Effector CD8-positive, alpha-beta T cell (primary cell): ENCODE data around the gene PRKAG2.
"Not testable (repeated sequence)": the region's sequence is repeated elsewhere in the genome, so short reads cannot be mapped to it uniquely, and the experiment has no call there.

Source experiments
- DNase-seq: peaks from one replicate; lab custom pipeline; 2025; lab: John Stamatoyannopoulos, UW
- total RNA-seq, 4 experiments: gene quantifications; one replicate each; lab custom pipeline; 2026; lab: John Stamatoyannopoulos, UW

The PRKAG2 gene
- 33.8 to 53.0 (median 38.9) reads per million in 4 experiments for total RNA-seq

DNA sequence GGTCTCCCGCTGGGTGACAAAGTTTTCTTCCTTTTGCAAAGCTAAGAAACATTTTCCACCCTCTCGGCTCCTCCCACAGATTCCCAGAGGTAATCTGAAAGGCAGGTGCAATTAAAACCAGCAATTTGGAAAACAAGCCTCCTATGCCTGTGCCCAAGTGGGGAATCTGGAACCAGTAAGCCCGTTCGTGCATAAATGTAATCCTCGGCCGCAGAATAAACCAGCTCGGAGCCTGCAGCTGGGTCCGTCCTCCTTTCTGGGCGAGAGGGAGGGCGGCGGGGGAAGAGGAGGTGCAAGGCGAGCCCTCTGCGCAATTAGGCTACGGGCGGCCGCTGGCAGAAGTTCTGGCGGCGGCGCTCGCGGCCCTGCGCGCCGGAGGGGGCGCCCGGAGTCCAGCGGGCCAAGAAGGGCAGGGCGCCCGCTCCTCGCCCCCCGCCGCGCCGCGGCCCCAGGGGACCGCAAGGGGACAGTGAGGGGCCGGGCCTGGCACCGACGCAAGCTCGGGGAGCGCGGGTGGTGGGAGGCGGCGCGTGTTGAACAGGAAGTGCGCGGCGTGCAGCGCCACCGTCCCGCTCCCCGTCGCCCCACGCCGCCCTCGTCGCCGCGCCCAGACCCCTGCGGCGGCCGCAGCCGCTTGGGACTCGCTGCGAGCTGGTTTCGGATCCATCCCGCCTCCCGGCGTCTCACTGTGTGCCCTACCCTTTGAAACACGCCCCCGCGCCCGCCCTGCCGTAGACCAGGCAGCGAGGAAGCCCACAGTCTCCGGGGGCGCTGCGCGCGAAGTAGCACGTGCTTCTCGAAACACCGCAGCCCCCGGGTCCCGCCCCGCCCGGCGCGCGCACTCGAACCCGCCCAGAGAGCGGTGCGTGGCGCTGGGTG is at the start of gene PRKAG2:
Gene PRKAG2 (minus strand): TSS at position 217 of the 879 bp plus-strand sequence. CDS start 495 bp downstream, outside the sequence.
- DNase-seq = peak; percentile 60

DNA sequence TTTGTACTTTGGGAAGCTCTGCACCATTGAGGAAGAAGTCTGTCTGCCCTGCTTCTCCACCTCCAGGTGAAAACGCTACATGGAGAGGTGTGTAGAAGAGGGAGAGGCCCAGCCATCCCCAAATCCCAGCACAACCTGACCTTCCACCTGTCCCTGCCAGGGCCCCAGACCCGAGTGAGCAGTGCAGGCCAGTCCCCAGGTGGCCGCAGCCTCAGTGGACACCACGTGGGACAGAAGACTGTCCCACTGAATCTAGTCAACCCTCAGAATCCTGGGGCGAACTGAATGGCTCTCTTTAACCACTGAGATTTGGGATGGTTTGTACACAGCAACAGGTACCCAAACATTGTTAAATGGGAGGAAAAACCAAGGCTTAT is 49.4 kb upstream of the PRKAG2 start:
- DNase-seq = no peak

- no peak for DNase-seq
These were observed 48.8 kb upstream of the PRKAG2 start for GRCh38 chr7:151925446-151926335.

DNA sequence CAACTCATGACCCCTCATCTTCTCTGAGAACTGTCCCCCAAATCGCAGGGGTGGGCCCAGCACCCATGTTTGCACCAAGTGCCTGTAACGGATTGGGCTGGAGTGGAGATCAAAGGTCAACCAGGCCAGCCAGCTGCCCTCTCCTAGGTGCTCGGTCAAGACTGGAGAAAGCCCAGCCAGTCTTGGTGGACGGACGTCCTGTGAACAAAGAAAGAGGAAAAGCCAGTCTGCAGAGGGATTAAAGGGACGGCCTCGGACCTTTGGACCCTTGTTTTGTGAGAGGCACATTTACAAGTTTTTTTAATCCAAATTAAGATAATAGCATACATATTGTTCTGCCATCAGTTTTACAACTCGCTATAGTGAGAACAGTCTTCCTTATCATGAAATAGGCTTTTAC is 47.6 kb upstream of the PRKAG2 start:
- DNase-seq = no peak

- no peak for DNase-seq
These were observed 47.1 kb upstream of the PRKAG2 start for GRCh38 chr7:151924001-151924400.

DNA sequence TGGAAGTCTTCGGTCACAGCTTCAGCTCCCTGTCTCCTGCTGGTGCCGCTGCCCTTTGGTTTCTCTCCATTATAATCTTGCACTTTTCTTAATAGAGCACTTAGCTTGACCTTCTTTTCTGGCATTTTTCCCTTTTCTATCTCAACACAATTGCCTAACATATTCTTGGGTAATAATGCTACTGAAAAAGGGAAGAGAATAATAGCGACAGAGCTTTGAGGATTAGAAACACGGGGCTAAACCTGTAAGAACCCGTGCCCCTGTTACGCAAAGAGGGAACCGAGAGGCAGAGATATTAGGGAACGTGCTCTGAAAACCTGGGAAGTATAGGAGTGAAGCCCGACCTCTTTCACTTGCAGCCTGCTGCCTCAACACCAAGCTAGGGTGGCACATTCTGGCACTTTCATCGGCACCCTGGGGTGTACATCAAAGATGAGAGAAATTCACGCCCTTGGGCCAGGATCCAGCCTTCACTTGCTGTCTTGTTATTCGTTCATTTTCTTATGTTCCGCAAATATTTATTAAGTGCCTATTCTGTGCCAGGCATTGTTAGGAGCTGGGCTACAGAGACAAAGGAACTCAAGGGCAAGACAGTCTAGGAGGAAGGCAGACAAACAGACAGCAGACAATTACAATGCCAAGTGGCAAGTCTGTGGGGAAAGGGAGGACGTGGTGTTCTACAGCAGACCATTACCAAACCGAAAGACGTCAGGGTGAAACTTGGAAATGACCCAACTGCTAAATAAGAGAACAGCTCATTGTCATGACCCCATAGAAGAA is 46.4 kb upstream of the PRKAG2 start:
- no peak for DNase-seq

- no peak for DNase-seq
These were observed 44.5 kb upstream of the PRKAG2 start for GRCh38 chr7:151921451-151921850.

GRCh38 chr7:151920488-151920887 is 43.6 kb upstream of the PRKAG2 start:
- no peak for DNase-seq

- no peak for DNase-seq
These were observed 42.7 kb upstream of the PRKAG2 start for GRCh38 chr7:151919595-151919994.

GRCh38 chr7:151918510-151918843 is 41.6 kb upstream of the PRKAG2 start:
- DNase-seq = no peak

DNA sequence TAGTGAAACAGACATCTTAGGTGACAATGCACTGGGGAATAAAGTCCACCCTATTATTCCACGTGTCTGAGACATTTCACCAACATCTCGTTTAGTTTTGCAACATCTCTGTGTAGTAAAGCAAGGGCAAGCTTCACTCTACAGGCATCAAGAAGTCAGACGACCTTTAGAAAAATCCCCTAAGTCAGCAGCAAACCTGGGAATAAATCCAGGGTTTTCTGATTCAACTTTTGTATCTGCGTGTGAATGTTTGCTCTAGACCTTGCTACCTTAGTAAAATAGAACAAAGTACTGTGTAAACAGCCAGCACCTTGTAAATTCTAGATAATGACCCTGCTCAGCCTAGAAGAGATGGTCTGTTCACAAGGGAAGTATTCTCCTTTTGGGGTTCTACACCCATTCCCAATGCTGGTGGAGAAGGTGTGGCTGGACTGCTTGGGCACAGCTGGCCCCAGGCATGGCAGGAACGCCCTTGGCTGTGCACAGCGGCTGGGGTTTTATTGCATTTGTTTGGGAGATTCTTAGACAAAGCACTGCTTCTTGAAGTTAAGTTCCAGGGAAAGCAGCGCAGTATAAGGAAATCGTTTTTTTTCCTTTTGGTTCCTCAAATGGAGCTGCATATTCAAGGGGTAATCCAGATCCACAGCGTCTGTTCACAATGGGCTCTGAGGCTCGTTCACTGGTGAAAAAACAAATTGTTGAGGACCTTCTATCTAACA is 41.0 kb upstream of the PRKAG2 start:
- DNase-seq = no peak

DNA sequence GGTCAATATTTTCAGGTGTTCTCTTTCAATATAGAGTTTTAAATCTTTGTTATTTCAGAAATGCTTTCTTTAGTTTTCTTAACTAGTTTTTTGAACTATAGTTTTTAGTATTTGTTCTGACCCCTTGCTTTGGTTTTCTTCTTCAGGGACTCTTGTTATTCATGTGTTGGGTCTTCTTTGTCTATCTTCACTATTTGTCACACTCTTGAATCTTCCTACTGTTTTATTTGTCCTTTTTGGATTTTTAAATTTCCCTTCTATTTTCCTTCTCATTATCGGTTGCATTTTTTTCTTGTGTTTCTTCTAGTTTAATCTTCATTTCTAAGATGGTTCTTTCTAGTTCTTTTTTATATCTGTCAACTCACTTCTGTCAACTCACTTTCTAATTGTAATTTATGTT is 37.1 kb upstream of the PRKAG2 start:
- DNase-seq = no peak

- not testable (repeated sequence) for DNase-seq
These were observed 33.7 kb upstream of the PRKAG2 start for GRCh38 chr7:151910655-151911054.

DNA sequence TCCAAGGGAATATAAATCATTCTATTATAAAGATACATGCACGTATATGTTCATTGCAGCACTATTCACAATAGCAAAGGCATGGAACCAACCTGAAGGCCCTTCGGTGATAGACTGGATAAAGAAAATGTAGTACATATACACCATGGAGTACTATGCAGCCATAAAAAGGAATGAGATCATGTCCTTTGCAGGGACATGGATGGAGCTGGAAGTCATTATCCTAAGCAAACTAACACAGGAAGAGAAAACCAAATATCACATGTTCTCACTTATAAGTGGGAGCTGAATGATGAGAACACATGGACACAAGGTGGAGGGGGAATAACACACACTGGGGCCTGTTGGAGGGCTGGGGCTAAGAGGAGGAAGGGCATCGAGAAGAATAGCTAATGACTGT is 30.2 kb upstream of the PRKAG2 start:
- DNase-seq = not testable (repeated sequence)

DNA sequence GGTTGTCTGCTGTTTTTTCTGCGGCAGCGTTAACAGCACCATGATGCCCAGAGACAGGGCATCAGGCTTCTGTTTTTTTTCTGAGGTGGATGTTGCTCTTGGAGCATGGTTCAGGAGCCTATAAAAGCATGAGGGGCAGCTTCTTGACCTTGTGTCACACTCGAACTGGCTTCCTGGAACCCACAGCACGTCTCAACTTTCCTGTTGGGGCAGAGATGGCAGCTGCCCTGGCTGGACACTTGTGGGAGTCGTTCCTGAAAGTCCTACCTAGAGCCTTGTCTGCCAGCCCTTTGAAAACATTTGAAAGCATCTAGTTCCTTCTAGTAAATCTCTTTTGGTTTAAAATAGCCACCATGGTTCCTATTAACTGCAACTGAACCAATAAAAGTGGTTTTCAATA is 28.9 kb upstream of the PRKAG2 start:
- no peak for DNase-seq

GRCh38 chr7:151905353-151905752 is 28.4 kb upstream of the PRKAG2 start:
- DNase-seq = no peak

GRCh38 chr7:151904270-151904669 is 27.4 kb upstream of the PRKAG2 start:
- DNase-seq = no peak

GRCh38 chr7:151903249-151904032 is 26.5 kb upstream of the PRKAG2 start:
- DNase-seq = no peak

GRCh38 chr7:151902311-151902710 is 25.4 kb upstream of the PRKAG2 start:
- DNase-seq = no peak

GRCh38 chr7:151901828-151902227 is 24.9 kb upstream of the PRKAG2 start:
- no peak for DNase-seq
